Neural crest cell (in vitro differentiated cells): ENCODE results near the gene SLC25A1. TPM values are rescaled to one million over a fixed set of nuclear protein-coding genes. Genes with fewer than 3 reads are reported as not detected.

Source experiments
- DNase-seq: peaks from one replicate; pipeline ENCODE4 v3.0.0; 2021; ENCODE audit warnings: low read depth, mixed read lengths, low spot score
- H3K27ac Mint-ChIP-seq: one replicate; pipeline ENCODE4 v1.8.0; 2021; ENCODE audit warnings: mild to moderate bottlenecking, mixed read lengths; ENCODE audit not compliant: unreplicated experiment
- H3K27me3 Mint-ChIP-seq: 2 replicates; pipeline ENCODE4 v1.8.0; 2021; ENCODE audit warnings: low read depth, mild to moderate bottlenecking, mixed read lengths
- H3K36me3 Mint-ChIP-seq: 2 replicates; pipeline ENCODE4 v1.8.0; 2021; ENCODE audit warnings: low read depth, mild to moderate bottlenecking, mixed read lengths
- H3K4me1 Mint-ChIP-seq: 2 replicates; pipeline ENCODE4 v1.8.0; 2021; ENCODE audit warnings: mixed read lengths
- H3K4me3 Mint-ChIP-seq: one replicate; pipeline ENCODE4 v1.8.0; 2021; ENCODE audit warnings: mild to moderate bottlenecking, mixed read lengths
- H3K9me3 Mint-ChIP-seq: 2 replicates; pipeline ENCODE4 v1.8.0; 2021; ENCODE audit warnings: mixed read lengths
- total RNA-seq: library from RNA; stranded (reverse); gene quantifications from 2 replicates; pipeline ENCODE4 v1.2.1, GENCODE V29; 2021
- TF ChIP-seq, protein P1 (sequence below): fragments of 200-600 bp; sonication (generic); conservative IDR thresholded peaks from 2 replicates; pipeline ENCODE4 v1.5.0; 2021; ENCODE audit warnings: antibody characterized with exemption, mild to moderate bottlenecking

SLC25A1 gene
- total RNA-seq, 1 donor from 2014 or later = 173 TPM

DNA sequence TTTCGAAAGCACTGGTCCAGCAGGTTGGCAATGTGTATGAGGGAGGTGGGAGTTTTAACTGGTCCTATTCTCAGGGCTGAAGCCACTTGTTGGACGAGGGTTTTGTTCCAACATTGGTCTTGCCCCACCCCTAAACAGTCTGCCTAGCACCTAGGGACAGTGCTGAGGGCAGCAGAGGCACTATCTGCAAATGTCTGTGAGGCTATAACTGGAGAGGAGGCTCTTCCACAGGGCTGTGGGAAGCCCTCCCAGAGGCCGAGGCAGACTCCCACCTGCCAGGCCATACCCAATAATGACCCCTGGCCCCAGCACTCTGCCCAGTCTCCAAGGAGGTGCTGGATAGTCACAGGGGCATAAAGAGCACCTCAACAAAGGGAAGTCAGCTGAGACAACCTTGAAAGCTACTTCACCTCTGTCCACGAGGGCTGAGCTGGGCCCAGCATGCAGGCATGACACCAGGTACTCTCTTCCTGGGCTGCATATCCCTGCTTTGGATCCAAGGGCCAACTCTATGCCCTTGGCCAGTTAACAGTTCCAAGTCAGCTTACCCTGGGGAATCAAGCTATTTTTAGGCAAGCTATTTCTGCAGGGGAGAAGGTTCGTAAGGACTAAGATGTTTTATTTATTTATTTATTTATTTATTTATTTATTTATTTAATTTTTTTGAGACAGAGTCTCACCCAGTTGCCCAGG is 40.2 kb upstream of the SLC25A1 start:
- no peak for DNase-seq
- H3K36me3 Mint-ChIP-seq = peaks cover 10% of the 10 kb centered on the region
- TF ChIP-seq, protein P1, sequence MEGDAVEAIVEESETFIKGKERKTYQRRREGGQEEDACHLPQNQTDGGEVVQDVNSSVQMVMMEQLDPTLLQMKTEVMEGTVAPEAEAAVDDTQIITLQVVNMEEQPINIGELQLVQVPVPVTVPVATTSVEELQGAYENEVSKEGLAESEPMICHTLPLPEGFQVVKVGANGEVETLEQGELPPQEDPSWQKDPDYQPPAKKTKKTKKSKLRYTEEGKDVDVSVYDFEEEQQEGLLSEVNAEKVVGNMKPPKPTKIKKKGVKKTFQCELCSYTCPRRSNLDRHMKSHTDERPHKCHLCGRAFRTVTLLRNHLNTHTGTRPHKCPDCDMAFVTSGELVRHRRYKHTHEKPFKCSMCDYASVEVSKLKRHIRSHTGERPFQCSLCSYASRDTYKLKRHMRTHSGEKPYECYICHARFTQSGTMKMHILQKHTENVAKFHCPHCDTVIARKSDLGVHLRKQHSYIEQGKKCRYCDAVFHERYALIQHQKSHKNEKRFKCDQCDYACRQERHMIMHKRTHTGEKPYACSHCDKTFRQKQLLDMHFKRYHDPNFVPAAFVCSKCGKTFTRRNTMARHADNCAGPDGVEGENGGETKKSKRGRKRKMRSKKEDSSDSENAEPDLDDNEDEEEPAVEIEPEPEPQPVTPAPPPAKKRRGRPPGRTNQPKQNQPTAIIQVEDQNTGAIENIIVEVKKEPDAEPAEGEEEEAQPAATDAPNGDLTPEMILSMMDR = no peak

DNA sequence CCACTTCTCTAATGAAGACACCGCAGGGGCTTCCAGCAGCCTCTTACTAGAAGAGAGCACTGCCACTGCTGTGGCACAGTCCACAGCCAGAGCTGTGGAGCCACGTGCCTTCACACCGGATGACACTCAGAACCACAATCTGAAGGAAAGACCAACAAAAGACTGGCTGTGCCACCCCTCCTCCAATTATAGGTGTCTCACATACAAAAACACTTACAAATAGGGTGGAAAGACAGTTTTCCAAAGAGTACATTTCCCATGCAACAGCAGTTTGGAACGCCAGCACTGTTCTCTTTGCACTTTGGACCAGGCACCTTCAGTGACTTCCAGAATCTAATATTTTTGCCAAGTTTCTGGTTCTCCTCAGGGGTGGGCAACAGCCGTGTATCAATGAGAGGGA is 38.0 kb upstream of the SLC25A1 start:
- Mint-ChIP-seq H3K4me1 (peaks cover 5% of the 10 kb centered on the region), H3K9me3 (no peaks in the 10 kb centered on the region), H3K27me3 (no peaks in the 10 kb centered on the region), H3K36me3 (peaks cover 4% of the 10 kb centered on the region), H3K27ac (no peak overlapping the region), H3K4me3 (no peak overlapping the region)
- no peak for DNase-seq
- TF ChIP-seq, protein P1 = no peak

More for the DNA sequence above, 40.2 kb upstream of the SLC25A1 start:
- Mint-ChIP-seq H3K27me3 (no peaks in the 10 kb centered on the region), H3K9me3 (no peaks in the 10 kb centered on the region), H3K27ac (no peak overlapping the region), H3K4me3 (no peak overlapping the region), H3K4me1 (peaks cover 5% of the 10 kb centered on the region)

DNA sequence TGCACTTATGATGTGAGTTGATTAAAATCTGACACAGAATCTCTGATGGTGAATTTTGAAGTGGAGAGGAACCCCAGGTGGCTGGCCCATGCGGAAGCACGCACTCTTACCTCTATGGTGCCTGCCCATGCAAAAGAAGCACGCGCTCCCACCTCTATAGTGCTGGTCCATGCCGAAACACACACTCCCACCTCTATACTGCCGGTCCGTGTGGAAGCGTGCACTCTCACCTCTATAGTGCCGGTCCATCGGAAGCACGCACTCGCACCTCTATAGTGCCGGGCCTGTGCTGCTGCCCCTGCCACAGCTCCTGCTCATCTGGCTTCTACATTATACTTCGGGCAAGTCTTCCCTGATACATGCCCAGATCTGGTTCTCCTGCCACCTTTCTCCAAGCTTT is 36.8 kb upstream of the SLC25A1 start:
- TF ChIP-seq, protein P1 = no peak
- no peaks in the 10 kb centered on the region for H3K36me3 Mint-ChIP-seq
- no peaks in the 10 kb centered on the region for H3K9me3 Mint-ChIP-seq
- H3K4me1 Mint-ChIP-seq = peaks cover 5% of the 10 kb centered on the region
- no peak overlapping the region for H3K27ac Mint-ChIP-seq
- H3K4me3 Mint-ChIP-seq = no peak overlapping the region
- no peaks in the 10 kb centered on the region for H3K27me3 Mint-ChIP-seq
- no peak for DNase-seq

DNA sequence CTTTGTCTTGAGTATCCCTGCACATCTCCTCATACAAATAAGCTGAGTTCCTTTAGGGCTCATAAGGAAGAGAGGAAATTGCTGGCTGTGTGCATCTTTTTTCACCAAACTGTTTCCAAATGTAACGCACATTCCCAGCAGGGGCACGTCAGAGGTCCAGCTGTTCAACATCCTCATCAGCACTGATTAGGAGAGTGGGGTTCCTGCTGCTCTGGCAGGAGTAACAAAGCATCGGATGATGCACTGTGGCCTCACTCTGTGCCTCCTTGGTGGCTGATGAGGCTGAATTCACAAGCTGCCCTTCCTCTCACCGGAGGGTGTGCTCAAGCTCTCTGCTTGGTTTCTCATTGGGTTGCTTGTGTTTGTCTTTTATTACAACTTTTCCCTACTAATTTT is 35.5 kb upstream of the SLC25A1 start:
- Mint-ChIP-seq H3K36me3 (no peaks in the 10 kb centered on the region), H3K9me3 (no peaks in the 10 kb centered on the region), H3K27ac (no peak overlapping the region), H3K4me1 (peaks cover 5% of the 10 kb centered on the region), H3K27me3 (no peaks in the 10 kb centered on the region), H3K4me3 (no peak overlapping the region)
- no peak for DNase-seq
- TF ChIP-seq, protein P1 = no peak

DNA sequence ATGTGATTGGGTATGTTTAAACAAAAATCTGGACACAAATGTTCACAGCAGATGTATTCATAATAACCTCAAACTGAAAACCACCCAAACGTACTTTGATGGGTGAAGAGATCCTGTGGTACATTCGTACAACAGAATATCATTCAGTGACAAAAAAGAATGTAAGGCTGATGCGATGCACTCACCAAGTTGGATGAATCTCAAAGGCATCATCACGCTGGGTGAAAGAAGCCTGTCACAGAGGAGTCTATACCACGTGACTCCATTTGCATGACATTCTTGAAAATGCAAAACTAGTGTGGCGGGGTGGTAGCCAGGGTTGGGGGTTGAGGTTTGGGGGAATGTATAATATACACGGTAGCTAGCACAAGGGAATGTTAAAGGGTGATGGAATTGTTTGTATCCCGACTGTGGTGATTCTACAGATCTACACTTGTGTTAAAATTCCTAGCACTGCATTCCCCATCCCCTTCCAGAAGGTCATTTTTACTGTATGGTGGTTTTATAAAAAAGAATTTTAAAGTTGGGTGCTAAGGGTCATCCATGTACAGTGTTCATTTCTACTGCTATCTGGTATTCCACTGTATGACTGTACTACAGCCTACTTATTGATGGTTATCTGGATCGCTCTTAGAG is 35.0 kb upstream of the SLC25A1 start:
- Mint-ChIP-seq H3K27ac (no peak overlapping the region), H3K4me3 (no peak overlapping the region), H3K27me3 (no peaks in the 10 kb centered on the region), H3K9me3 (no peaks in the 10 kb centered on the region), H3K4me1 (peaks cover 5% of the 10 kb centered on the region), H3K36me3 (no peaks in the 10 kb centered on the region)
- TF ChIP-seq, protein P1 = no peak
- DNase-seq = no peak
